Immature natural killer cell (primary cell): Measurements from ENCODE around the gene PPP1R9A. TPM values are rescaled to one million over a fixed set of nuclear protein-coding genes. Genes with fewer than 3 reads are reported as not detected.

Experiments used
- DNase-seq, 3 donors: peaks; one replicate each; pipeline ENCODE4 v3.0.0; 2022; ENCODE audit warnings: mixed read lengths in 1 of 3
- H3K27ac Mint-ChIP-seq, 6 donors: one replicate each; pipeline ENCODE4 v1.8.0; 2020; ENCODE audit warnings: mixed read lengths in 6 of 6, mild to moderate bottlenecking in 5 of 6, inconsistent platforms in 4 of 6, moderate library complexity in 3 of 6
- H3K27me3 Mint-ChIP-seq, 3 donors: one replicate each; pipeline ENCODE4 v1.8.0; 2020 to 2021; ENCODE audit warnings: low read depth in 3 of 3, mild to moderate bottlenecking in 3 of 3, mixed read lengths in 3 of 3, moderate library complexity in 3 of 3, inconsistent platforms in 1 of 3
- H3K36me3 Mint-ChIP-seq, 3 donors: one replicate each; pipeline ENCODE4 v1.8.0; 2020; ENCODE audit warnings: mixed read lengths in 3 of 3, inconsistent platforms in 2 of 3, mild to moderate bottlenecking in 2 of 3
- H3K4me1 Mint-ChIP-seq, 2 donors: one replicate each; pipeline ENCODE4 v1.8.0; 2020; ENCODE audit warnings: inconsistent platforms in 2 of 2, mild to moderate bottlenecking in 2 of 2, mixed read lengths in 2 of 2, moderate library complexity in 1 of 2
- H3K4me3 Mint-ChIP-seq, 5 donors: one replicate each; pipeline ENCODE4 v1.8.0; 2020; ENCODE audit warnings: mild to moderate bottlenecking in 5 of 5, mixed read lengths in 5 of 5, inconsistent platforms in 3 of 5, moderate library complexity in 3 of 5
- H3K9me3 Mint-ChIP-seq, 6 donors: one replicate each; pipeline ENCODE4 v1.8.0; 2020; ENCODE audit warnings: mild to moderate bottlenecking in 6 of 6, mixed read lengths in 6 of 6, inconsistent platforms in 4 of 6, moderate library complexity in 3 of 6
- polyA plus RNA-seq, 3 donors: library from polyadenylated mRNA; unstranded; fragments of 300-500 nt; fragmentation: Illumina TruSeq; gene quantifications; one replicate each; pipeline ENCODE4 v1.2.3, GENCODE V29; 2021

The PPP1R9A gene
- polyA plus RNA-seq, 3 donors from 2014 or later, result 0.92 to 12.2 (median 5.5) TPM

DNA sequence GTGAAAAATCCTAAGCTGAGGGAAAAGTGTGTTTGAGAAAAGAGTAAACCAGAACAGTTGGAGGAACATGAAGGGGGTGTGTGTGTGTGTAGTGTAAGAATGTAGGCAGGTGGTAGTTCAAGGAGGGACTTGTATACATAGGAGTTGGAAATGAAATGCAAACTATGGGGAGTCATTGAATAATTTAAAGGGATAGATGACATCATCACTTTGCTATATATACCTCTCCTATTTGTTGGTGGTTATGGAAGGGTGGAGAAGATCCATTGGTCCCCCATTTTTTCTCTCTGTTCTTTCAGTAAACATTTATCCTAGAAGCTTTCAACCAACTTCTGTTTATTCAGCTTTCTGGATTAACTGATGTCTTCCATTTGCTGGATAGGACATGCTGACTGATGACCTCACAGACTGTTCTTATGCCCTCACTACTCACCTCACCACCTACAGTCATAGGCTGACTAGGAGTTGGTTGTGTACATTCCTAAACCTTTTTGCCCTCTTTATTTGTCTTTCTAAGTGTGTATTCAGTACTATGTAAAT, 20.8 kb downstream of the PPP1R9A start:
- Mint-ChIP-seq H3K27ac (no peak overlapping the region), H3K27me3 (peaks cover 0 to 5% (median 0%) of the 10 kb centered on the region in 3 donors), H3K36me3 (peaks cover 0 to 3% (median 0%) of the 10 kb centered on the region in 3 donors), H3K4me1 (peaks cover 4 to 6% of the 10 kb centered on the region in 2 donors), H3K4me3 (no peak overlapping the region), H3K9me3 (peaks cover 0 to 1% (median 0%) of the 10 kb centered on the region in 6 donors)
- no peak for DNase-seq

GRCh38 chr7:94933256-94933990, 26.0 kb downstream of the PPP1R9A start:
- Mint-ChIP-seq H3K9me3 (peaks cover 0 to 2% (median 0%) of the 10 kb centered on the region in 6 donors), H3K27me3 (peaks cover 0 to 4% (median 0%) of the 10 kb centered on the region in 3 donors), H3K4me1 (no peaks in the 10 kb centered on the region), H3K36me3 (peaks cover 0 to 3% (median 0%) of the 10 kb centered on the region in 3 donors), H3K4me3 (no peak overlapping the region), H3K27ac (no peak overlapping the region)
- DNase-seq, result no peak

DNA sequence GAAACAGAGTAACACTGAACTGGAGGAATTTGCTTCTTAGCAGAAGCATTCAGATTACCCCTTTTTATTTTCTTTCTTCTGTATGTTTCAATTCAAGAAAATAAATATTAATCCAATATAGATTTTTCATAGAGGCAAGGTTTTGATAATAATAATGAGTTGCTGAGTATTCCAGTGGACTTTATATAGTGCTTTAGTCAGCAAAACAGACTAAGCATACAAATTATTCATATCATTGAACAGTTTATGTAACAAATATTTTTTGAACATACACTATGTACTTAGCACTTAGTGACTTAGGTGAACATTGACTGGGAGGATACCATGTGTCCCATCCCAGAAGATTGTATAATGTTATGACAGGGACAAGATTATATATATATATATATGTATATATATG, 32.0 kb downstream of the PPP1R9A start:
- H3K27me3 Mint-ChIP-seq, result no peaks in the 10 kb centered on the region
- no peak overlapping the region for H3K4me3 Mint-ChIP-seq
- H3K4me1 Mint-ChIP-seq, result no peaks in the 10 kb centered on the region
- no peaks in the 10 kb centered on the region for H3K36me3 Mint-ChIP-seq
- no peak for DNase-seq
- H3K27ac Mint-ChIP-seq, result no peak overlapping the region
- peaks cover 0 to 2% (median 0%) of the 10 kb centered on the region in 6 donors for H3K9me3 Mint-ChIP-seq

DNA sequence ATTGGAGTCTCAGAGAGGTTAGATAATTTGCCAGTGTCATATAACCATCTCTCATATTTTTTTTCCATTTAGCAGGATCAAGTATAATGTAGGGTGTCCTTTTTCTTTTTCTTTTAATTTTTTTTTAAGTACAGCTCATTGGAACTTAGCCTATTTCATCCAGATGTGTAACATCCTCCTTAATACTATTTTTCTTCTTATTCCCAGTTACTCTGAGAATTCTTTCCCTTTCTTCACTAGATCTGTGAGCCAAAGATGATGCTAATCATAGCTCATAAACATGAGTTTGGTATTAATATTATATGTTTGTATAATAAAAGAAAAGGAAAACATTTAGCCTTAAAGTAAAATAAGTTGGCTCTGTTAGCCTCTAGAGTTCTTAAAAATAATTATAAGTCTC, 32.8 kb downstream of the PPP1R9A start:
- Mint-ChIP-seq H3K36me3 (no peaks in the 10 kb centered on the region), H3K27ac (no peak overlapping the region), H3K4me3 (no peak overlapping the region), H3K4me1 (no peaks in the 10 kb centered on the region), H3K9me3 (peaks cover 0 to 2% (median 0%) of the 10 kb centered on the region in 6 donors), H3K27me3 (no peaks in the 10 kb centered on the region)
- no peak for DNase-seq

- Mint-ChIP-seq H3K4me1 (no peaks in the 10 kb centered on the region), H3K9me3 (no peaks in the 10 kb centered on the region), H3K27ac (no peak overlapping the region), H3K4me3 (no peak overlapping the region), H3K27me3 (no peaks in the 10 kb centered on the region), H3K36me3 (no peaks in the 10 kb centered on the region)
- no peak for DNase-seq
Measured at GRCh38 chr7:94941844-94942632, 34.6 kb downstream of the PPP1R9A start.

GRCh38 chr7:94943134-94943533, 35.7 kb downstream of the PPP1R9A start:
- no peaks in the 10 kb centered on the region for H3K27me3 Mint-ChIP-seq

GRCh38 chr7:94949532-94949931, 42.1 kb downstream of the PPP1R9A start:
- H3K4me3 Mint-ChIP-seq, result no peak overlapping the region
- no peak overlapping the region for H3K27ac Mint-ChIP-seq
- no peaks in the 10 kb centered on the region for H3K36me3 Mint-ChIP-seq
- H3K27me3 Mint-ChIP-seq, result peaks cover 0 to 2% (median 0%) of the 10 kb centered on the region in 3 donors
- DNase-seq, result no peak
- H3K9me3 Mint-ChIP-seq, result peaks cover 0 to 2% (median 0%) of the 10 kb centered on the region in 6 donors
- no peaks in the 10 kb centered on the region for H3K4me1 Mint-ChIP-seq

More at GRCh38 chr7:94943134-94943533, 35.7 kb downstream of the PPP1R9A start:
- H3K9me3 Mint-ChIP-seq, result no peaks in the 10 kb centered on the region
- no peaks in the 10 kb centered on the region for H3K36me3 Mint-ChIP-seq
- no peak for DNase-seq
- H3K4me1 Mint-ChIP-seq, result no peaks in the 10 kb centered on the region
- no peak overlapping the region for H3K4me3 Mint-ChIP-seq
- no peak overlapping the region for H3K27ac Mint-ChIP-seq

- Mint-ChIP-seq H3K4me1 (no peaks in the 10 kb centered on the region), H3K4me3 (no peak overlapping the region), H3K27ac (no peak overlapping the region), H3K36me3 (no peaks in the 10 kb centered on the region), H3K9me3 (peaks cover 0 to 2% (median 0%) of the 10 kb centered on the region in 6 donors), H3K27me3 (peaks cover 0 to 3% (median 0%) of the 10 kb centered on the region in 3 donors)
- DNase-seq, result no peak
Measured at GRCh38 chr7:94955807-94956206, 48.4 kb downstream of the PPP1R9A start.

DNA sequence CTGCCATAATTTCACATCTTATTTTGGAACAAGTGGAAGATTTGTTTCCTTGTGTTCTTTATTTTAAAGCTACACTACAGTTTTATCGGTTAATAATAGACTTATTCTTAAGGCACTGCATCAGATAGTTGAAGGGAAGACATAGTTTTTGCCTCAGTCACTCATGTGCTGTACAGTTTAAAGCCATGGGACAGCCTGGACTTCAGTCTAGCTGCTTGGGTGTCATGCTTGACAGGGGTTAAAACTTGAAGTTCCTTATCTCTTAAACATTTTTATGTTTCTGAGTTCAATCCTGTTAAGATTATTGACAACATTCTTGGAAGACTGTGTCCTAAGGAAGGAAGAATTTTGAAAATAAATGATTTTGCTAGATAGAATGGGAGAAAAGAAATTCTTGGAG, 49.7 kb downstream of the PPP1R9A start:
- H3K27me3 Mint-ChIP-seq, result peaks cover 0 to 3% (median 0%) of the 10 kb centered on the region in 3 donors
- no peak for DNase-seq
- no peak overlapping the region for H3K4me3 Mint-ChIP-seq
- no peak overlapping the region for H3K27ac Mint-ChIP-seq
- H3K36me3 Mint-ChIP-seq, result no peaks in the 10 kb centered on the region
- peaks cover 0 to 2% (median 0%) of the 10 kb centered on the region in 6 donors for H3K9me3 Mint-ChIP-seq
- H3K4me1 Mint-ChIP-seq, result no peaks in the 10 kb centered on the region

GRCh38 chr7:94962661-94963060, 55.3 kb downstream of the PPP1R9A start:
- H3K4me3 Mint-ChIP-seq, result no peak overlapping the region
- H3K9me3 Mint-ChIP-seq, result peaks cover 0 to 19% (median 7%) of the 10 kb centered on the region in 6 donors
- peaks cover 0 to 4% of the 10 kb centered on the region in 2 donors for H3K4me1 Mint-ChIP-seq
- DNase-seq, result no peak
- H3K36me3 Mint-ChIP-seq, result peaks cover 0 to 3% (median 0%) of the 10 kb centered on the region in 3 donors
- H3K27me3 Mint-ChIP-seq, result no peaks in the 10 kb centered on the region
- no peak overlapping the region for H3K27ac Mint-ChIP-seq

DNA sequence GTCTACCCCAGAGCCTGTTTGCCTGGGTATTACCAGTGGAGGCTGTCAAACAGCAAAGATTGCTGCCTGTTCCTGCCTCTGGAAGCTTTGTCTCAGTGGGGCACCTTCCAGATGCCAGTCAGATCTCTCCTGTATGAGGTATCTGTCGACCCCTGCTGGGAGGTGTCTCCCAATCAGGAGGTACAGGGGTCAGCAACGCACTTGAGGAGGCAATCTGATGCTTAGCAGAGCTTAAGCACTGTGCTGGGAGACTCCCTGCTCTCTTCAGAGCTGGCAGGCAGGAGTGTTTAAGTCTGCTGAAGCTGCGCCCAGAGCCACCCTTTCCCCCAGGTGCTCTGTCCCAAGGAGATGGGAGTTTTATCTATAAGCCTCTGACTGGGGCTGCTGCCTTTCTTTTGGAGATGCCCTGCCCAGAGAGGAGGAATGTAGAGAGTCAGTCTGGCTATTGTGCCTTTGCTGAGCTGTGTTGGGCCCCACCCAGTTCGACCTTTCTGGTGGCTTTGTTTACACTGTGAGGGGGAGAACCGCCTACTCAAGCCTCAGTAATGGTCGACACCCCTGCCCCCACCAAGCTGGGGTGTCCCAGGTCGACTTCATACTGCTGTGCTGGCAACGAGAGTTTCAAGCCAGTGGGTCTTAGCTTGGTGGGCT, 62.2 kb downstream of the PPP1R9A start:
- Mint-ChIP-seq H3K27ac (no peak overlapping the region), H3K36me3 (peaks cover 0 to 3% (median 0%) of the 10 kb centered on the region in 3 donors), H3K4me1 (peaks cover 4 to 18% of the 10 kb centered on the region in 2 donors), H3K9me3 (peaks cover 0 to 18% (median 8%) of the 10 kb centered on the region in 6 donors), H3K4me3 (no peak overlapping the region), H3K27me3 (peaks cover 0 to 5% (median 1%) of the 10 kb centered on the region in 3 donors)
- no peak for DNase-seq

DNA sequence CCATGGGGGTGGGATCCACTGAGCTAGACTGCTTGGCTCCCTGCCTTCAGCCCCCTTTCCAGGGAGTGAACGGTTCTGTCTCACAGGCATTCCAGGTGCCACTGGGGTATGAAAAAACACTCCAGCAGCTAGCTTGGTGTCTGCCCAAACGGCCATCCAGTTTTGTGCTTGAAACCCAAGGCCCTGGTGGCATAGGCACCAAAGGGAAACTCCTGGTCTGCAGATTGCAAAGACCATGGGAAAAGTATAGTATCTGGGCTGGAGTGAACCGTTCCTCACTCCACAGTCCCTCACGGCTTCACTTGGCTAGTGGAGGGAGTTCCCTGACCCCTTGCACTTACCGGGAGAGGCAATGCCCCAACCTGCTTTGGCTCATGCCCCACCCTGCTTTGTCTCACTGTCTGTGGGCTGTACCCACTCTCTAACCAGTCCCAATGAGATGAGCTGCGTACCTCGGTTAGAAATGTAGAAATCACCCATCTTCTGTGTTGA, 62.7 kb downstream of the PPP1R9A start:
- DNase-seq, result no peak
- Mint-ChIP-seq H3K4me3 (no peak overlapping the region), H3K4me1 (peaks cover 4 to 23% of the 10 kb centered on the region in 2 donors), H3K27ac (no peak overlapping the region), H3K9me3 (peaks cover 0 to 13% (median 7%) of the 10 kb centered on the region in 6 donors), H3K27me3 (peaks cover 0 to 5% (median 1%) of the 10 kb centered on the region in 3 donors), H3K36me3 (peaks cover 0 to 2% (median 0%) of the 10 kb centered on the region in 3 donors)

- DNase-seq, result no peak
- Mint-ChIP-seq H3K4me1 (peaks cover 1 to 29% of the 10 kb centered on the region in 2 donors), H3K4me3 (no peak overlapping the region), H3K36me3 (no peaks in the 10 kb centered on the region), H3K27me3 (peaks cover 0 to 5% (median 1%) of the 10 kb centered on the region in 3 donors), H3K27ac (no peak overlapping the region), H3K9me3 (peaks cover 0 to 7% (median 2%) of the 10 kb centered on the region in 6 donors)
Measured at GRCh38 chr7:94971051-94971867, 63.9 kb downstream of the PPP1R9A start.
